DMS114 treated with DMSO at 0.1 percent for 48 hours (cell line): ENCODE data around the gene PRRC2B.
"Not testable (repeated sequence)": the region's sequence is repeated elsewhere in the genome, so short reads cannot be mapped to it uniquely, and the experiment has no call there.

Experiments used
- DNase-seq: peaks from one replicate; lab custom pipeline; 2025; ENCODE audit not compliant: unreplicated experiment; lab: John Stamatoyannopoulos, UW

The PRRC2B gene

GRCh38 chr9:131433302-131433854 lies 39.5 kb downstream of the PRRC2B start:
- no peak for DNase-seq

- no peak for DNase-seq
Observed at GRCh38 chr9:131434673-131435072, 40.8 kb downstream of the PRRC2B start.

GRCh38 chr9:131436376-131436775 lies 42.5 kb downstream of the PRRC2B start:
- no peak for DNase-seq

GRCh38 chr9:131436865-131437271 lies 43.0 kb downstream of the PRRC2B start:
- no peak for DNase-seq

GRCh38 chr9:131438190-131438589 lies 44.3 kb downstream of the PRRC2B start:
- DNase-seq: no peak

DNA sequence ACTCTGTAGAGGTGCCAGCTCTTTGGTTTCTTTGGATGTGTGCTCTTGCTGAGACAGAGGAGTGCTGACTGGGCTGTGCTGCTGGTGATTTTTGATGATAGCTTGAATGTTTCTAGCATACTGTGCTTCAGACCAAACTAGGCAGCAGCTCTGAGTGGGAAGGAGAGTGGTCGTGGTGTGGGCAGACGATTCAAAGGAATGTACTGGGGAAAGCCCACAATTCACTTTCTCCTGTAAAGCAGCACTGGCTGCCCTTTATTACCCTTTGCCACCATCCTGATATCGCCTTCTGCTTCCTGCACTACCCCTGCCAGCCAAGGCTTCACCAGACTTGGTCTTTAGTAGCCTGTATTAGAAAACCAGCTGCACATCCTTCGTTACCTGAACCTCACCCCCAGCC lies 45.3 kb downstream of the PRRC2B start:
- no peak for DNase-seq

GRCh38 chr9:131441441-131441840 lies 47.6 kb downstream of the PRRC2B start:
- DNase-seq: no peak

DNA sequence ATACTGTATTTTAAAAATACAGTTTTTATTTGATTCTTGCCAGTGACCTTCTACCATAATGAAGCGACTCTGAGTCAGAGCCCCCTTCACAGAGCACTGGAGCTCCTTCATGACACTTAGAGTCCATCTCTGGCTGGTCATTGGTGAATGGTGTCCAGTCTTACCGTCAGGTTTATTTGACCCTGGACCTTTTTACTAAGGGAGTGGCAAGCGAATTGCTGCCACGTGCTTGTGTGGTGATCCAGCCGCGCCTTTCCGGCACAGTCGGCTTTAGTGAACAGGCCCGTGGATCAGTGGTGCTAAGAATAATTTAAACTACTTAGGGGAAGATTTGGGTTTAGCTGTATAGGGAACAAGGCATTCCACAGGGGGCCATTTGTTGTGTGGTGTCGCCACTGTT lies 48.5 kb downstream of the PRRC2B start:
- DNase-seq: no peak

DNA sequence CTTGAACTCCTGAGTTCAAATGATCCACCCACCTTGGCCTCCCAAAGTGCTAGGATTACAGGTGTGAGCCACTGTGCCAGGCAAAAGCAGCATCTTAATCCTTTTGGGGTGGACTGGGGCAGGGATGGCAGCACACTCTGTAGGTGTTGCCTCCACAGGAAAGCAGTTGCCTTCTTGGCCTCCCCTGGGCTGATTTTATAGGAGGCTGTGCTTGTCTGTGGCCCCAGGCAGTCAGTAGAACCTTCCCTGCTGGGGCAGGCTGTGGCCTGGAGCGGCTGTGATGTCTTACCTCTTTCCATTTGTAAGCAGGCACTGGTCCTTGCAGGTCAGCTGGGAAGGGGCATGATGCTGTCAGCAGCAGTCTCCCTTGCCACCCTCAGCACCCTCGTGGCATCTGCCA lies 49.8 kb downstream of the PRRC2B start:
- DNase-seq: no peak

DNA sequence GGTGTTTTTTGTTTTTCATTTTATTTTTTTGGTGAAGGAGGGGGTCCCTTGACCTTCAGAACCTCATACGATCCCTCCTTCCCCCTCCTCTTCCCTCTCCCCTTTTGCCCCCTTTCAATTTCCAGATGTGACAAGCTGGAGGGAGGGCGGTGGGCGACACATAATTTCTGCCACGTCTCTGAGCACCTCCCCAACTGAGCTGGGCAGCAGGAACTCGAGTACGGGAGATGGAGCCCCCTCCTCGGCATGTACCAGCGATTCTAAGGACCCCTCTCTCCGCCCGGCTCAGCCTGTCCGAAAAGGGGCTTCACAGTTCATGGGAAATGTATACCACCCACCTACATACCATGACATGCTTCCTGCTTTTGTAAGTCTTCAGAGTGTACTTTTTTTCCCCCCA lies 52.4 kb downstream of the PRRC2B start:
- no peak for DNase-seq

GRCh38 chr9:131447148-131447547 lies 53.3 kb downstream of the PRRC2B start:
- no peak for DNase-seq

- DNase-seq: no peak
Observed at GRCh38 chr9:131447600-131447999, 53.7 kb downstream of the PRRC2B start.

DNA sequence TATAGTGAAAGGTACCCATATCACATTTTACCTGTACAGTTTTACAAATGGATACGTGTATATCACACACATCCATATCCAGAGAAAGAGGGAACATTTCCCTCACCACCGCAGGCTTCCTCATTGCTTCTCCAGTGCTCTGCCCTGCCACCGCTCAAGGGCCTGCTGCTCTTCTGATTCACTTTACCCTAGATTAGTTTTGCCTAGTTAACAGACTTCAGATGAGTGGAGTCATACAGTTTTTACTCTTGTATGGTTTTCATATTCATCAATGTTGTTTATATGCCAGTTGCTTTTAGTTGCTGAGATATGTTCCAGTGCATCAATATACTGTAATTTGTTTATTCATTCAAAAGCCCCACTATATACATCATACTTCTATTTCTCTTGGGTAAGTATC lies 54.9 kb downstream of the PRRC2B start:
- no peak for DNase-seq

GRCh38 chr9:131449276-131449675 lies 55.4 kb downstream of the PRRC2B start:
- no peak for DNase-seq

- DNase-seq: no peak
Observed at GRCh38 chr9:131454028-131454427, 60.1 kb downstream of the PRRC2B start.

GRCh38 chr9:131455655-131456054 lies 61.8 kb downstream of the PRRC2B start:
- not testable (repeated sequence) for DNase-seq

DNA sequence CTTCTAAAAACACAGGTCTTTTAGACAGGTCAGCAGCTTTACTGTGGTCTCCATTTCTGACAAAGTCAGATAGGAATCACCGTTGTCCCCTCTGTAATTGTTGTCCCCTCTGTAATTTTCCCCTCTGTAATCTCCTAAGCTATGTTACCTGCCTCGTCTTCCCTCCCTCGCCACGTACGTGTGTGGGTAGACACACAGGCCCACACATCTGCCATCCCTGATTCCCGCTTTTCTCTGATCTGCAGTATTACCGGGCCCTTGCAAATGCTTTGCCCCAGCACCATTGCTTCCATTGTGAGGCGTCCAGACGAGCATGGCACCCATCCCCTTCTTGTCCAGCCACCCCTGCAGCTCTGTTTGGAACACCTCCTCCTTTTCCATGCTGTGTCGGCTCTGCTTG lies 63.9 kb downstream of the PRRC2B start:
- DNase-seq: no peak

- DNase-seq: no peak
Observed at GRCh38 chr9:131459056-131459455, 65.2 kb downstream of the PRRC2B start.

GRCh38 chr9:131461166-131461565 lies 67.3 kb downstream of the PRRC2B start:
- no peak for DNase-seq

GRCh38 chr9:131464354-131465000 lies 70.6 kb downstream of the PRRC2B start:
- DNase-seq: no peak

- no peak for DNase-seq
Observed at GRCh38 chr9:131465401-131465800, 71.5 kb downstream of the PRRC2B start.

DNA sequence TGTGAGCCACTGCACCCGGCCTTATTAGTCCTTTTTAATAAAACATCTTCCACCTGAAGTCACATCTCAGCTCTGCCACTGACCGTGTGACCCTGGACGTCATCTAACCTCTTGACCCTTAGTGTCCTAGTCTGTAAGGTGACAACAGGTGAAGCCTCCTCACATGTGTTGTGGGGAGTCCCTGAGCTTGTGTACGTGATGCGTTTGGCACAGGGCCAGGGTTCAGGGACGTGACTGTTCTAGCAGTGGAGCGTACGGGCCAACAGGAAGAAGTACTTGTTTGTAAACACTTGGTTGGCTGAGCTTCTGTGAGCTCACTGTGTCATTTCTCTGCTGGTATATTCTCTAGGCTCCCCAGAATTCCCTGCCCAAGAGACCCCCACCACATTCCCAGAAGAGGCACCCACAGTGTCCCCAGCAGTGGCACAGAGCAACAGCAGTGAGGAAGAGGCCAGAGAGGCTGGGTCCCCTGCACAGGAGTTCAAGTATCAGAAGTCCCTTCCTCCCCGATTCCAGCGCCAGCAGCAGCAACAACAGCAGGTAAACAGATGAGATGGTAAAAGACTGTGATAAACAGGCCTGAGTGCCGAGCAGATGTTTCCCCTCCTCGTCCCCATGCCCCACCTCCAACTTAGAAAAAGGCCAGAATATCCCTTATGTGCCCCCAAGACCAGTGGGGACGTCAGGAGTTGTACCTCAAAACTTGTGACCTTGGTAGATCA lies 73.5 kb downstream of the PRRC2B start:
- DNase-seq: no peak

GRCh38 chr9:131468031-131468430 lies 74.1 kb downstream of the PRRC2B start:
- no peak for DNase-seq
